Amygdala (tissue), 56 donors: Measurements from ENCODE around the gene BICD1.

Source experiments
- DNase-seq, 56 donors: peaks; one replicate each; lab custom pipeline; 2025; lab: John Stamatoyannopoulos, UW

The BICD1 gene

DNA sequence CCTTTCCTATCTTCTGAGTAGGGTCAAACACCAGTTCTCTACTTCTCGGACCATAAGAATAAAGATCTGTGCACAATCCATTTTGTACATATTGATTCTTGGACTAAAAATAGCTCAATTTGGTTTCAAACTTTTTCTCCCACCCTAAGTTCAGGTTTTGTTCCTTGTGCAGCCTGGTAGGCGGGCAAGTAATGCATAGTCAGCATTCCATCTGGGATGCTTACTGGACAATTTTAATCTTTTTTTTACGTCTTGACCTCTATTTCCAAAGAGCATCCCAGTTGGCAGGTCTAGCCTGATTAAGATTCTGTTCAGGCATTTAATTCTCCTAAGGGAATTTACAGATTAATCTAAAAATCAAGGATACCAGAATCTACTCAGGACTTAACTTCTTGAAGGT lies 126.9 kb downstream of the BICD1 start:
- no peak for DNase-seq

DNA sequence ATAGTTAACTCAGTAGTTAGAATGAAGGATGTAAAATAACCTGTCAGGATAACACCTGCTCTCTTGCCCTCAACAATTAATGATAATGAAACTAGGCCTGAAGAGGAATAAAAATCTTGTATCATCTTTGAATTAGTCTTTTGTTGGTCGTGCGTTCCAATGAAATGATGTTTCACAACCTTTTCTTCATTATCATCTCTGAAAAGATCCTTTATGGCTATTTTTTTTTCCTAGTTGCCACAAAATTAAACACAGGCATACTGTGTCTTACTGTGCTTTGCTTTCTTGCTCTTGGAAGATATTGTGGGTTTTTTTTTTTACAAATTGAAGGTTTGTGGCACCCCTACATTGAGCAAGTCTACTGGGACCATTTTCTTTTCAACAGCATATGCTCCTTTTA lies 128.6 kb downstream of the BICD1 start:
- no peak for DNase-seq

DNA sequence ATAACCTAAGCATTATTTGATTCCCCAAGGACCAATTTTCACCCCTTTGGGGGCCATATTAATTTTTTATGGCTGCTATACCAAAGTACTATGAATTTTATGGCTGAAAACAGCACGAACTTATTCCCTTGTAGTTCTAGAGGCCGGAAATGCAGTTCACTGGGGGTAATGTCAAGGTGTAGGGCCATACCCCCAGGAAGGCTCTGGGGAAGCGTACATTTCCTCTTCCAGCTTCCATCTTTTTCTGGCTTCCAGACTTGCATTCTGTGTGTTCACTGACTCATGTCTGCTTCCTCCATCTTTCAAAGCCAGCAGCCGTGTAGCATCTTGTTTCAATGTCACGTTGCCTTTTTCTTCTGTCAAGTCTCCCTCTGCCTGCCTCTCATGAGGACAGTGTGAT lies 133.5 kb downstream of the BICD1 start:
- no peak for DNase-seq

DNA sequence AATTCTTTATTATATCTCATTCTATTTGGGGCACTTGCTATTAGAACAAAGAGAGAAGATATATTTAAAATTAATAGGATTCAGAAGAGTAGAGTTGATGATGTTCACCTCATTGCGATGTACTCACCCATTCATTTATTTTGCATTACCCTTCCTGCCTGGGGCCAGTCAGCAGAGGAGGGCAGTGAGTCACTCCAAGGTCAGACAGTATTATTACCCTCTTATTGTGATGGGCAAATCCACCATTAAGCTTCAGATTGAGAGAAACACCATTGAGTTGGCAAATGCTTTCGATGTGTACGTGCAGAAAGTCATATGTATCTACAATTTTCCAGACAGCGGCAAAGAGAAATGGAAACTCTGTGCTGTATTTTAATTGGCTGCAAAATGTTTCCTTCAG lies 134.2 kb downstream of the BICD1 start:
- no peak for DNase-seq

DNA sequence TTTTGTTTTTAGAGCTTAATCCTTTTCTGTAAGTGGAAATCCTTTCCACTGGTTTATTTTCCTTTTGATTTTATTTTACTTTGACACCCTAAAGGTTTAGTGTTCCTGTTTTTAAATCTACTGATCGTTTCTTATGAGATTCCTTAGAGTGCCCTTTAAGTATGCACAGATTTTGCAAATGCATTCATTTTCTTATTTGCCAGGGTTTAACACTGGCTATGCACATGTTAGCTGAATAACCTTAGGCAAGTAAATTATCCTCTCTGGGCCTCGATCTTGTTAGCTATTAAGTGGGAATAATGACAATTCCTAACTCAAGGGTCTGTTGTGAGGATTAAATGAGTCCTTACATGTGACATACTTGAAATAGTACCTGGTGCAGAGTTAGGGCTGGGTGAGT lies 136.0 kb downstream of the BICD1 start:
- no peak for DNase-seq

DNA sequence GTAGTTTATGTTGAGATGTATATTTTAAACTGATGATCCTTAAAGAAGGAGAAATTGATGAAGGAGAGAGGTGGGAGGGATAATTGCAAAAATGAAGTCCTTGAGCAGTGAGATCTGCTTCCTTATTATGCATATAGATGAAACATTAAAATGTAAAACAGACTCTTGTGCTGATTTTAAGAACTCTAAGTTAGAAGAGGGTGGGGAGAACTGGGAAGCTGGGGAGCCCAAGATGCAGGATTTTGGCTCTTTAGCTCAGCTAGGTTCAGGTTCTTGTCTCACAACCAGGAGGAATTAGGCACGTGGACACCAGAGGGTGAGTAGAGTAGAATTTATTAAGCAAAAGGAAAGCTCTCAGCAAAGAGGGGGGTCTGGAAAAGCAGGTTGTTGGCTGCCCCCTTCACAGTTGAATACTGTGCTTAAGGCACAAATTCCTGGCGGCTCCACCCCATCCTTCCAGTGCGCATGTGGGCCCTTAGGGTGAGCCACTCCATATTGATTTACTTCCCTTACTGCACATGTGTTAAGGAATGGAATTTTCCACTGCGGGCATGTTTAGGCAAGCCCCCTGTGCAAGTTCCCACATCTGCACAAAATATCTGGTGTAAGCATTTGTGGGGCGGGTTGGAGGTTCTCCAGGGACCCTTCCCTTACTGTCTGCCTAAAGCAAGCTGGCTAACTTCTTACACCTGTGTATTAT lies 141.9 kb downstream of the BICD1 start:
- DNase-seq, result no peak

DNA sequence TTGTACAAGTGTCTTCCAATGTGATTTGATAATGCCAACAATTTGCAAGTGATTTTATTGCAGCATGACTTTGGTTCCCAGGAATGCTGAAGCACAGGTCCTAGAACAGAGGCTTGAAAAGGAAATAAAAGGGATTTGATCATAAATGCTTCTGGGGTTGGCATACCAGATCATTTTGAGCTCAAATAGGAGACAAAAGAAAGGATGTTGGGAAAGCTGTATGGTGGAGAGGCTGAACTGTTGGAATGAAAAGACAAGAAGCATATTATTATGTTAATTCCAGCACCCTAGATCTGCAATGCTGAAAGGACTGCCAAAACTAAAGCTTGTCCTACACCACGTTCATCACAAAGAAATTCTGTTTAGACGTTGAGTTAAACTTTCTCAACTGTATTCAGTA lies 143.1 kb downstream of the BICD1 start:
- DNase-seq, result no peak

DNA sequence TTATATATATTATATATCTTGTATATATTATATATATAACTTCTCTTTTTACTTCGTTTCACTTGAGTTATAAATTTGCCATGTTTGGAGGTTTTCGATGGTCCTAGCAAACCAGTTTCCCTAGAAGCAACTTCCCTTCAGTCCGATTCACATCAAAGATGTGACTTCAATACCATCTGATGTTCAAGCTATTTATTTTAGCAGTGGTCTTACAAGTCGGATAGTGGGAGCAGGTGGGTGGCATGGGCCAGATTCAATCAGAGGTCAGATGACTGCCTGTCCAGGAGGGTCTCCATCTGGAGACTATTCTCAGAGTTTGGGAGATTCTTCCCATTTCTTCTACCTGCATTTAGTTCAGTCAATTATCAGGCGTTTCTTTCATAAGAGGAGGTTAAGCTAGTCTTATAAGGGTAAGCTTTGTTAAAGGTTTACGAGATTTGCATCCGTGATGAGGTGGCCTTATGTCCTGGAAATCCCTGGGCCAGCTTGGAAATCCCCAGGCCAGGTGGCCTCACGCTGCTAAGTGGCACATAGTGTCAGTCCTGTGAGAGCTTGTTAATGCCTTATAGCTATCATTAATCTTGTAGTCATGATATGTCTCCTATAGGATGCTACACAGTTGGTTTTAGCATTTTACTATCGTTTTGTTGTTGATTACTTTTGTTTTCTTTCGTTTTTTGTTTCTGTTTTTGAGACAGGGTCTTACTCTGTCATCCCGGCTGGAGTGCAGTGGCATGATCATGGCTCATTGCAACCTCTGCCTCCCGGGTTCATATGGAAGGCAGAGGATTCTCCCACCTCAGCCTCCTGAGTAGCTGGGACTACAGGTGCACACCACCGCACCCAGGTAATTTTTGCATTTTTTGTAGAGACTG lies 145.8 kb downstream of the BICD1 start:
- no peak for DNase-seq

DNA sequence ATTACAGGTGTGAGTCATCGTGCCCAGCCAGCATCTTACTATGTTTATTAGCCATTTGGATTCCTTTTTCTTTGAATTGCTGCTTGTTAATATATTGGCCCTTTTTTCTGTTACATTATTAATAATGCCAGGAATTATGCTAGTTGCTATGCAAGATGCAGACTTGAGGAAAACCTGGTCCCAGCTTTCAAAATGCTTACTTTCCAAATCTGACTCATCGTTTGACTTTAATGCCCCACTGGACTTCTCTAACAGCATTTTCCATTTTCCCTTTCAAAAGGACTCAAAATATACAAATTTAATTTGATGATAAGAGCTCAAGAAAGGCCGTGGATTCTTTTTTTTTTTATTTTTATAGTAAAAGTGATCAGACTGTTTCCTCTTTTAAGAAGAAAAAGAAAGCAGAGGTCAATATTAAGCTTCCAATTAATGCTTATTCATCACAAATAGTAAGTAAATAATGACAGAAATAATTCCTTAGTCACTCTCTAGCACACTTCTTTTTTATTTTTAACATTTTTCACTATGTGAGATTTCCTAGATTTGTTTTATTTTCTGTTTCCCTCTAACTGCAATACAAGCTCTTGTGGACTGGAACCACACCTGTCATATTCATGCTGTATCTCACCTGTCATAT lies 146.6 kb downstream of the BICD1 start:
- DNase-seq, result no peak

DNA sequence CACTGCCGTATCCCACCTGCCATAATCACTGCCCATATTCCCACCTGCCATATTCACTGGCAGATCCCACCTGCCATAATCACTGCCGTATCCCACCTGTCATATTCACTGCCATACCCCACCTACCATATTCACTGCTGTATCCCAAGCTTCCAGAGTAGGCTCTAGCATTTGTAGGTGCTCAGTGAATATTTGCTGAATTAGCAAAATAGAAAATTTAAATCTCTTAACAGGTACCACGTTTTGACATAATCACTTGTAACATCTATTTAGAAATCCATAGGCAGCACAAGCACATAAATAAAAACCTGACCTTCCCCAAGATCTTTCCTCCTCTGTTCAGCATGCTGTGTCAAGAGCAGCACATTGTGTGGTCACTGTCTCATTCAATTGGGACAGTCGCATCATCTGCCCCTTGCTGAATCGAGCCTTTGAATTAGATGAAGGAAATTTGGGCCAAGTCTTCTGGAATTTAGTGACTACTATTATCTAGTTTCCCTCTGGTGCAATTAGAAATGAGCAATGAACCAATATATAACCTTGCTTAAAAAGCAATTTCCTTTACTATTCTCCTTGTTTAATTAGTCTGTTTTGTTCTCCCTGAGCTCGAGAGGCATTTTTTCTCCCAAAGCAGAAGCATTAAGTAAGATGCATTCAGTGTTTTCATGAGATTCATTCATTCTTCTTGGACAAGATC lies 147.8 kb downstream of the BICD1 start:
- DNase-seq, result no peak

DNA sequence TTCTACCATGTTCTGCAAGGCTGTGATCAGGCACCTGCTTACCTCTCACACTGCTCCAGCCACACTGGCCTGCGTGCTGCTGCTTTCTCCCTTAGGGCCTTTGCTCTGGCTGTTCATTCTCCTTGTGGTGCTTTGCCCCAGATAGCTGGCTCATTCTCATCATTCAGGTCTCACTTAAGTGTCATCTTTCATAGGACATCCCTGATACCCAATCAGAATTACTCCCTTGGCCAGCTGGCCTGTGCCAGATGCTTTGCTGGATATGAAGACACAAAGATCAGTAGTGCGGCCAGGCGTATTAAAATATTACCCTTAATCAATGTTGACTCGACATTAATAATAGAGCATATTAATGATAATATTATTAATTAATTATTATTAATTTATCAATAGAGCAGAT lies 148.9 kb downstream of the BICD1 start:
- DNase-seq, result no peak

DNA sequence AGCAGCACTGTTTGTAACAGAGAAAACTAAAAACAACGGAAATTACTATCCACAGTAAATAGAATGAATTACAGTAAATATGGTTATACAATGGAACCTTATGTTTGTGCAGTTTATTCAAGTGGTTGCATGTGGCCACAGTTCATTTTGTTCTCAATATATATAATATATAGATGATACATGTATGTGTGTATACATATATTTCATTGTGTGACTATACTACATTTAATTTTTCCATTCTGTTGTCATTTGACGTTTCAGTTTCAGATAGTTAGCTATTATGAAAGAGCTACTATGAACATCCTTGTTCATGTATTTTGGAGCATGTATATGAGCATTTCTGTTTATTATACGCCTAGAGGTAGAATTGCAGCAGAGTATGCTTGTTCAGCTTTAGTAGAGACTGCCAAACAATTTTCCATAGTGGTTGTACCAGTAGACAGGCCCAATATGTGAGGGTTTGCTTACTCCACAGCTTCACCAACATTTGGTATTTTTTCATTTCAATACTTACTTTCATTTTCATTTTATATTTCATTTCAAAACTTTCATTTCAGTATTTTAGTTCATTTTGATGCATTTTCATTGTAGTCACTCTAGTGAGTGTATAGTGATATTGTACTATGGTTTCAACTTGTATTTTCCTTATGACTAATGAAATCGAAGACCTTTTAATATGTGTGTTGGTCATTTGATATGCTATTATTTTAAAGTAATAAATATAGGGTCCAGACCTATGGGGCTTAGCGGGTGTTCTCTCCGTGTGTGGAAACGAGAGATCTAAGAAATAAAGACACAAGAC lies 151.2 kb downstream of the BICD1 start:
- no peak for DNase-seq

DNA sequence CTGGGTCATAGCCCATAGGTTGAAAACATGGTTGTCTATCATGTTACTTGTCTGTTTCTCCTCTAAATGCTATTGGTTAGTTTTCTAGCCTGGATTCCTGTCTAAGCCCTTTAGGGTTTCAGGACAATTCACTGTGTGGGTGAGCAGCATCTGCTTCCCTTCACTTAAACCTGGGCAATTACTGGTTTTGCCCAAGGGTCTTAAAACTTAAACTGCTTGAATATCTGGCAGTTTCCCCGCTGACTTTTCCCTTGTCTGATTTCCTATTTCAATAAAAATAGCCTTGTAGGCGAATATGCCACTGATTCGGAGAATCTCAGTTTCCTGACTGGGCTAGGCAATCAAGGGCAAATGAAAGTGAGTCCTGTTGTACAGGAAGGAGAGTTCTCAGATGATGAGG lies 154.0 kb downstream of the BICD1 start:
- DNase-seq, result no peak

DNA sequence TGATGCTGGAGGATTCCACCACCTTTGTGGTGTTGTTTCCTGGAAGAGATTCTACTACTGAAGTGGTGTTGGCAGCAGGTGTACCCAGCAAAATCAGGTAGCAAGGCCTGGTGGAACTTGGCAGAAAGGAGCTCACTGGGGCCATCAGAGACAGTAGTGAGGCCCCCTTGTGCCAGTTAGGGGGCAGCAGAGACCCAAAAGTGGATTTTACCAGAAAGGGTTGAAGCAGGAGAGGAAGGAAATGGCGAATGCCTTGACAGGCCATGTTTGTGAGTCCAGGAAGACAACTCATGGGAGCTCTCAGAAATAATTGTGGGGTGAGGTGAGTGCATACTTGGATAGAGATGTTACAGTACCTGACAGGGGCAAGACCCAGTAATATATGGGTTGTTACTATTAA lies 155.0 kb downstream of the BICD1 start:
- DNase-seq, result no peak

DNA sequence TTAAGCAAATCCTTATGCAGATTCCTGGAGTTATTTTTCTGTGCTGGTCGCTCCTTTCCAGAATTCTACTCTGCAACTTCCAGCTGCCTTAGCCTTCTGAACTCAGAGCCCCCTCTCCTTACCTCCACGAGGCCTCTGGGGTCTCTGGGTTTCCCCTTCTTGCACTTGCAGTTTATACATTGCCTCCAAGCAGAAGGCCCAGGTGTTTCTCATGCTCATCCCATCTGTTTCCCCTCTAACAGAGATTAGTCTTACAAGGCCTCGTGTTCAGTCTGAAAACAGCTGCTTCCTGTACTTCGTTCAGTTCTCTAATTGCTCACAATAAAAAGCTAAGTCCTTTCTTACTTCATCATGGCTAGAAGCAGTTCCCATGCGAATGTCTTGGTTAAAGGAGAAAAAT lies 158.3 kb downstream of the BICD1 start:
- no peak for DNase-seq

DNA sequence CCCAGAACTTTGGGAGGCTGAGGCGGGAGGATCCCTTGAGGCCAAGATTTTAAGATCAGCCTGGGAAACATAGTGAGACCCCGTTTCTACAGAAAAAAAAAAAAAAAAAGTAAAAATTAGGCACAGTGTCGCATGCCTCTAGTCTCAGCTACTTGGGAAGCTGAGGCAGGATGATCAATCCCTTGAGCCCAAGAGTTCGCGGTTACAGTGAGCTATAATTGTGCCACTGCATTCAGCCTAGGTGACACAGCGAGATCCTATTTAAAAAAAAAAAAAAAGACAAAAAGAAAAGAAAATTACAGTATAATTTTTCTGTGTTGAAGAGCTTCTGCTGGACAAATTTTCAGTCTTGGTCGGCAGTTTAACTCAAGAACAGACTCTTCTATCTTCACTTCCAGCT lies 158.8 kb downstream of the BICD1 start:
- no peak for DNase-seq

DNA sequence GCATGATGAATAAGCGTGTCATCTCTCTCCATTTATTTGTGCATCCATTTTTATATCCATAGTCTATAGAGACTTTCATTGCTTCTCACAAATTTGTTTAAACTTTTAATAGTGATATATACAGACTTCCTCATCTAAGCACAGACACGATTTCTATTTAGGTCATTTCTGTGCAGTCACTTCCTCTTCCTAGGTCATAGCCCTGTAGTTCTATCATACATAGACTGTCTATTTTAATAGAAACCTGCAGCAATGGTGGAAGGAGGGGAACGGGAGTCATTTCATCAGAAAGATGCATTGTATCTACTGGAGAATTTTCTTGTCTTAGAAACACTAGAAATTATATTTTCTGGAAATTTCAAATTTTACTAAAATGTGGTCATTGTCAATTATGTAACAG lies 159.3 kb downstream of the BICD1 start:
- DNase-seq, result no peak

DNA sequence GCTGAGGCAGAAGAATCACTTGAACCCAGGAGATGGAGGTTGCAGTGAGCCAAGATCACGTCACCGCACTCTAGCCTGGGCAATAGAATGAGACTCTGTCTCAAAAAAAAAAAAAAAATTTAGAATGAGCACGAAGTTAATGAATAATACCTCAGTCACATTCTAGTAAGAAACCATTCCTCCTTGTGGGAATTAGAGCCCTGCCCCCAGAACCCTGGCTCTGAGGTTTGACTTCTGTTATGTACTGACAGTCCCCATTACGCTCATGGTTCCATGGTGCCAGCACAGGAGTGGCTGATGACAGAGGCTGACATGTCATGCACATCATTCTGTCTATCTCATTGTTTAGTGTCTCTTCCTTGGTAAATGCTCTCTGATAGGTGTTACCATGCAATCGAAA lies 160.1 kb downstream of the BICD1 start:
- no peak for DNase-seq

DNA sequence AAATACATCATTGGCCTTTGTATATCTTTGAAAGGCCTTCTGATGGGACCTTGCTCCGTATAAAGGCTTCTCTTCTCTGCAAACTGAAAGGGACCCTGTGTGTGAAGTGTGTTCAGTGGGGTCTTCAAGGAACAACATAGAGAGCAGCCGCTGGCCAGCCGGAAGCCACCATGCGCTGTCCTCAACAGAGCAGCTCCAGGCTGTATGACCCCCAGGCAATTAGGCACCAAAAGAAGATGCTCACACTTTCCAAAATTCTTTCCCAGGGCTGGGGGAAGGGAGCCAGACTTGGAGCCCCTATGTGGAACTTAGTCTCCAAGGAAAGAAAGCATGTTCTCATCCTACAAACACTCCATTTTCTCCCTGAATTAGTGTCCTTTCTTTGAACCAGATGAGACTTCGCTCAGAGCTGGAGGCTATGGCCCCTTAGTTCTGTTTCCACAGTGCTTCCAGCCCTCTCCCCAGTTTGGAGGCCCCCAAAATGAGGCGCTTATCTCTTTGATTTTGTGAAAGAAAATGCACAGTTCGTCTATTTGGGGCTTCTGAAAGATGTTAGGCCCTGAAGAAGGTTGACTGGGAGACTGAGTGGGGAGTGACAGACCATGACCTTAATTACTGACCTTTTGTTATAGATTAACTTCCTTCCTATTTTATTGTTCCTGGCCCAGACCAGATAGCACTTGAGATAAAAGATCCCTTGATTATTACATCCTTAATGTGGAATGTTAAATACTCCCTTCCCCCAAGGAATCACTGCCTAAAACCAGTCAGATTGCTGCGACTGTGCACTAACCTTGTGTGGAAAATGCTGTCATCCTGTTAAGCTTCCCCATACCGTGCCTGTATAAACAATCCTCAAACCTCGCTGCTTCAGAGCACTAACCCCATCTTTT lies 164.4 kb downstream of the BICD1 start:
- peak in 48 of 56 donors; percentile 3 to 70 (median 30) for DNase-seq
